ENCODE data around the gene NPIPB9.
"Not testable (repeated sequence)": the region's sequence is repeated elsewhere in the genome, so short reads cannot be mapped to it uniquely, and the experiment has no call there.

Gene NPIPB9

GRCh38 chr16:28751487-28751886 is at the start of gene NPIPB9:
TSS of gene NPIPB9 (plus strand) at chr16:28751787.
- H3K4me3 ChIP-seq (replicated peaks; ENCODE audit: low read depth, low read length); DNase-seq (ENCODE audit: low read depth): not testable (repeated sequence)

DNA sequence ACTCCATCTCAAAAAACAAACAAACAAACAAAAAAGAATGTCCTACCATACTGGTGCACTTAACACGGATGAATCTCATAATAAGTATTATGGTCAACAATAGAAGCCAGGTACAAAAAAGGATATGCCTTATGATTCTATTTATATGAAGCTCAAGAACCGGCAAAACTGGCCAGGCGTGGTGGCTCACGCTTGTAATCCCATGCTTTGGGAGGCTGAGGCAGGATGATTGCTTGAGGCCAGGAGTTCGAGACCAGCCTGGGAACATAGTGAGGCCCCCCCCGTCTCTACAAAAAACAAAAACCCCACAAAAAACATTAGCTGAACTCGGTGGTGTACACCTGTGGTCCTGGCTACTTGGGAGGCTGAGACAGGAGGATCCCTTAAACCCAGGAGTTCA is 47.3 kb upstream of the NPIPB9 start:
- DNase-seq (ENCODE audit: low read depth); H3K4me3 ChIP-seq (replicated peaks; ENCODE audit: low read depth, low read length): not testable (repeated sequence)

GRCh38 chr16:28711220-28712083 is 40.1 kb upstream of the NPIPB9 start, which contains the start of gene EIF3C:
TSS of gene EIF3C (plus strand) at chr16:28711464. CDS start at chr16:28711687, 223 bp downstream.
- peak within 1 kb of the TSS; percentile 38 for H3K4me3 ChIP-seq (replicated peaks; ENCODE audit: low read depth, low read length)
- DNase-seq (ENCODE audit: low read depth) = not testable (repeated sequence)

- DNase-seq (ENCODE audit: low read depth); H3K4me3 ChIP-seq (replicated peaks; ENCODE audit: low read depth, low read length): not testable (repeated sequence)
Measured at GRCh38 chr16:28722852-28723650, 28.5 kb upstream of the NPIPB9 start.

GRCh38 chr16:28731253-28731652 is 20.3 kb upstream of the NPIPB9 start:
- not testable (repeated sequence) for DNase-seq (ENCODE audit: low read depth); H3K4me3 ChIP-seq (replicated peaks; ENCODE audit: low read depth, low read length)

DNA sequence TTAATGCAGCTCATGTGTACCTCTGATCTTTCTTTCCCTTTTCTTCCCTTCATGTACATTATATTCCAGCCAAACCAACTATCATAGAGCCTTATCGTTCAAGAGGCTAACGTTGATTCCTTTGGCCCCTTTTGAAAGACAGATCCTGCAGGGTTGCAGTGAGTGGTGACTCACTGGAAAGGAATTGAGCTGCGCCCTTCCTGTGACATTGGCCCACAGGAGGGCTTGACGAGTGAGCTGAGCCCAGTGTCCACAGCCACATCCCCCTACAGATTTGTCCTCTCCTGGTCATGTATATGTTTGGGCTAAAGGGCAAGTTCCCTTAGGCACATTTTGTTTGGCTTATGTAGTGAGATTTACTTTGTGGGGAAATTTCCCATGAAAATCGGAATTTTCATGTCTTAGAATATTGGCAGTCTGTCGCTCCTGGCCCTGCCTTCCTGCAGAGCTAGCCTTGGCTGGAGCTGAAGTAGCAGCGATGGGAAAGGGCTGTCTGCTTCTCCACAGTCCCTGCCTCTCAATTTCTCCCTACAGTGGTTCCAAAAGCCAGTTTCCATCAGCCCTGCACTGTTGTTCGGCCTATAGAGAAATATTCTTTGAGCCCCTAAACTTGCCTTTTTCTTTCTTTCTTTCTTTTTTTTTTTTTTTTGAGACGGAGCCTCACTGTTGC is 19.0 kb upstream of the NPIPB9 start:
- H3K4me3 ChIP-seq (replicated peaks; ENCODE audit: low read depth, low read length); DNase-seq (ENCODE audit: low read depth): not testable (repeated sequence)

- not testable (repeated sequence) for DNase-seq (ENCODE audit: low read depth); H3K4me3 ChIP-seq (replicated peaks; ENCODE audit: low read depth, low read length)
Measured at GRCh38 chr16:28739787-28740186, 11.8 kb upstream of the NPIPB9 start.

DNA sequence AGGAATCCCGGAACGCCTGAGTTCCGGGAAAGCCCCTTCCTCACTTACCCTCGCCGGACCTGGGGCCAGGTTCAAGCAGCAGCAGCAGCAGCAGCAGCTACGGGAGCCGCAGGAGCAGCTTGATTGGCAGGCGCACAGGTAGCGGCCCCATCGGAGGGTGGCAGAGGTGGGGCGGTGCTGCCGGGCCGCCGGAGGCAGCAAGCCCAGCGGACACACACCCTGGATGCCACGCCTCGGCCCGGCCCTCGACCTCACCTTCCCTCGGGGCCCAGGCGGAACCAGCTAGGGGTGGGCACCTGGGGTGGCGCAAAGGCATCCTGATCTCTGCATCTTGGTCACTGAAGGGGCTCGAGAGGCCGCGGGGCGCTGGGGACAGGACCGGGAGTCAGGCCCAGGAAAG is 11.0 kb upstream of the NPIPB9 start:
- not testable (repeated sequence) for H3K4me3 ChIP-seq (replicated peaks; ENCODE audit: low read depth, low read length); DNase-seq (ENCODE audit: low read depth)

GRCh38 chr16:28741295-28741694 is 10.3 kb upstream of the NPIPB9 start:
- not testable (repeated sequence) for H3K4me3 ChIP-seq (replicated peaks; ENCODE audit: low read depth, low read length); DNase-seq (ENCODE audit: low read depth)

DNA sequence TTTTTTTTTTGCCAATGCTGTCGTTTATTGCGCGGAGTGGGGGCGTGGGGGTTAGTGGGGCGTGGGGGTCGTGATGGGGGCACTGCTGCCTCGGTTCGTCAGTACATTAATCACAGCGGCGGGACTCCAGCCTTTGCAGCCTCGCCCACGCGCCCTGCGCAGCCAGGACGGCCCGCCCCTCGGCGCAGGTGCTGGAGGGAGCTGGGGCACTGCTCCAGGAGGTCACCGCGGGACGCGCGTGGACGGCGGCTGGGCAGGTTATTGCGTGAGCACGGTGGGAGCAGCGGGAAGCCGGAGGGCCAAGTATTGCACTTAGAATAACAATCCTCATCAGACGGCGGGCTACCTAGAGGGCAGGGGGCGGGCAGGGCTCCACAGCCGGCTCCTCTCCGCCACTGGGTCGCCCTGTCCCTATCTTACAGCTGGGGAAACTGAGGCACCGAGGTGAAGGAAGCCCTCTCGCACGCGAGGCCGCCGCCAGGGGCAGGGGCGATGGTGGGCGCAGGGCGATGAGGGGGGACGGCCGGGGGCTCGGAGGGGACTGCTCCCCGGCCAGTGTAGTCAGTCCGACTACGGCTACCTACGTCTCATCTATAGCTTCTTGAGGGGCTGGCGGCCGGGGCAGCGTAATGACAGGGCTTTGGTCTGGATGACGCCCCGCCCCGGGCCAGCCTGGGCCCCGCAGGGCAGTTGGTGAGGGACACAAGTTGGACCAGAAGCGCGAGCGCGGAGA is 4.8 kb upstream of the NPIPB9 start:
- not testable (repeated sequence) for DNase-seq (ENCODE audit: low read depth); H3K4me3 ChIP-seq (replicated peaks; ENCODE audit: low read depth, low read length)

GRCh38 chr16:28749997-28750465 is 1.6 kb upstream of the NPIPB9 start:
- DNase-seq (ENCODE audit: low read depth); H3K4me3 ChIP-seq (replicated peaks; ENCODE audit: low read depth, low read length): not testable (repeated sequence)

GRCh38 chr16:28750469-28751067 is 1.0 kb upstream of the NPIPB9 start:
- not testable (repeated sequence) for H3K4me3 ChIP-seq (replicated peaks; ENCODE audit: low read depth, low read length); DNase-seq (ENCODE audit: low read depth)

GRCh38 chr16:28781697-28782096 is 30.1 kb downstream of the NPIPB9 start:
- DNase-seq (ENCODE audit: low read depth); H3K4me3 ChIP-seq (replicated peaks; ENCODE audit: low read depth, low read length): not testable (repeated sequence)

GRCh38 chr16:28782357-28782756 is 30.8 kb downstream of the NPIPB9 start:
- H3K4me3 ChIP-seq (replicated peaks; ENCODE audit: low read depth, low read length); DNase-seq (ENCODE audit: low read depth): not testable (repeated sequence)
